Upper lobe of left lung (tissue), 4 donors: ENCODE data around the gene PWWP2B.

ENCODE experiments used
- POLR2A ChIP-seq, 4 donors: fragments of 450-650 bp; IDR thresholded peaks; one replicate each; pipeline ENCODE4 v1.5.1; 2016 to 2017; ENCODE audit warnings: antibody characterized with exemption in 4 of 4, mild to moderate bottlenecking in 2 of 4
- TF ChIP-seq, protein P1 (sequence below), 6 experiments: fragments of 450-650 bp in 4 of 6; fragments of 200-600 bp in 2 of 6; sonication (generic) in 2 of 6; IDR thresholded peaks; one replicate each; pipeline ENCODE4 v1.5.1; 2016 to 2019; ENCODE audit warnings: antibody characterized with exemption in 6 of 6

DNA sequence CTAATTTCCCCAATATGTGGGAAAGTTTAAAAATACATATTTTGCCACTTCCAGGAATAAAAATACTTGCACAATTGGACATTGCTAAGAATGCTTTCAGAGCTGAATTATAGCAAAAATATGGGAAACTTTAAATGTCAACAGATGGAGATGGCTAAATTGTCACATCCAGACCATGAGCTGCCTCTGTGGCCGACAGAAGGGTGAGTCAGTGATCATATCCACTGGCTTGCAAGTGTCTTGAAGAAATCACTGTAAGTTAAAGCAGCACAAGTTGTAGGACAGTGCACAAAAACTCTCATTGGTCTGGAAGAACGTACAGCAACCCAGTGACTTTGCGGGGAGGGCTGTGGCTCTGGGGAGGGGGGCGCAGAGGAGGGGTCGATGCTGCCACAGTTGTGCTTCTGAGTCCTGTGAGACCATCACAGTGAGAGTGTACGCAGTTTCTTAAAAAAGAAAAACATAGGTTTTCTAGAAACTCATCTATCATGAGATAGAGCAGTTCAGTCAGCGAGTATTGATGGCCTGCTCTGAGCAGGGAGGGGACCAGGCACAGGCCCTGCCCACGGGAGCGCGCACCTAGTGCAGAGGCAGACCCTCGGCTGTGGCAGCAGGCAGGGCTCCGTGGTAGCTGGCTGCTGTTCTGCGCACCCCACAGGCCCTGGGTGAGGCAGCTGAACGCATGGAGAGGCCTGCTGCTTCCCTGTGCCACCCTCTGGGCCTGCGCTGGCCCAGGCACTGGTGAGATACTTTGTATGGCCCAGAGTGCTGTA, 39.5 kb upstream of the PWWP2B start:
- TF ChIP-seq, protein P1, sequence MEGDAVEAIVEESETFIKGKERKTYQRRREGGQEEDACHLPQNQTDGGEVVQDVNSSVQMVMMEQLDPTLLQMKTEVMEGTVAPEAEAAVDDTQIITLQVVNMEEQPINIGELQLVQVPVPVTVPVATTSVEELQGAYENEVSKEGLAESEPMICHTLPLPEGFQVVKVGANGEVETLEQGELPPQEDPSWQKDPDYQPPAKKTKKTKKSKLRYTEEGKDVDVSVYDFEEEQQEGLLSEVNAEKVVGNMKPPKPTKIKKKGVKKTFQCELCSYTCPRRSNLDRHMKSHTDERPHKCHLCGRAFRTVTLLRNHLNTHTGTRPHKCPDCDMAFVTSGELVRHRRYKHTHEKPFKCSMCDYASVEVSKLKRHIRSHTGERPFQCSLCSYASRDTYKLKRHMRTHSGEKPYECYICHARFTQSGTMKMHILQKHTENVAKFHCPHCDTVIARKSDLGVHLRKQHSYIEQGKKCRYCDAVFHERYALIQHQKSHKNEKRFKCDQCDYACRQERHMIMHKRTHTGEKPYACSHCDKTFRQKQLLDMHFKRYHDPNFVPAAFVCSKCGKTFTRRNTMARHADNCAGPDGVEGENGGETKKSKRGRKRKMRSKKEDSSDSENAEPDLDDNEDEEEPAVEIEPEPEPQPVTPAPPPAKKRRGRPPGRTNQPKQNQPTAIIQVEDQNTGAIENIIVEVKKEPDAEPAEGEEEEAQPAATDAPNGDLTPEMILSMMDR (IDR thresholded peaks at IDR 0.05): no peak
- TF ChIP-seq POLR2A (IDR thresholded peaks at IDR 0.05): no peak
